Omental fat pad (tissue), 4 donors: ENCODE data around the gene EOLA1. TPM values are rescaled to one million over a fixed set of nuclear protein-coding genes. Genes with fewer than 3 reads are reported as not detected.
A peak's percentile ranks its signal among the peaks of the same experiment; 100 is the strongest.
"Not testable (repeated sequence)": the region's sequence is repeated elsewhere in the genome, so short reads cannot be mapped to it uniquely, and the experiment has no call there.

Source experiments
- ATAC-seq: fragments of 150-250 bp; one replicate; pipeline ENCODE4 v1.9.1; 2016; ENCODE audit warnings: mild to moderate bottlenecking, moderate library complexity; ENCODE audit not compliant: low FRiP score
- DNase-seq: peaks from one replicate; pipeline ENCODE4 v3.0.0-alpha.2; 2019; ENCODE audit warnings: low spot score
- CTCF ChIP-seq, 3 donors: fragments of 450-650 bp; IDR thresholded peaks; one replicate each; pipeline ENCODE4 v1.5.1; 2016 to 2017; ENCODE audit warnings: antibody characterized with exemption in 3 of 3, mild to moderate bottlenecking in 3 of 3, moderate library complexity in 2 of 3
- total RNA-seq, 4 donors: library from RNA; depleted of rRNA; stranded (reverse); fragments of >200 nt; gene quantifications; one replicate each; pipeline ENCODE4 v1.1.0, GENCODE V29; 2016

The EOLA1 gene
- total RNA-seq, 4 donors from 2014 or later = 9.0 to 30.2 (median 10.3) TPM

- no peak for TF ChIP-seq CTCF (IDR thresholded peaks at IDR 0.05)
- no peak for DNase-seq
- ATAC-seq = no peak
Measured at GRCh38 chrX:149497626-149498025, 43.2 kb upstream of the EOLA1 start.

DNA sequence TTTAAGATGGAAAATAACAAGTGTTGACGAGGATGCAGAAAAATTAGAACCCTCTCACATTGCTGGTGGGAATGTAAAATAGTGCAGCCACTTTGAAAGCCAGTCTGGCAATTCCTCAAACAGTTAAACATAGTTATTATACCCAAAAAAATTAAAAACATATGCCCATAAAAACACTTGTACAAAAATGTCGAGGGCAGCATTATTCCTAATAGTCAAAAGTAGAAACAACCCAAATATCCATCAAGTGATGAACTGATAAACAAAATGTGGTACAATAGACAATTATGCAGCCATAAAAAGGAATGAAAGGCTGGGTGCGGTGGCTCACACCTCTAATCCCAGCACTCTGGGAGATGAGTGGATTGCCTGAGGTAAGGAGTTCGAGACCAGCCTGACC is 42.0 kb upstream of the EOLA1 start:
- no peak for ATAC-seq
- no peak for TF ChIP-seq CTCF (IDR thresholded peaks at IDR 0.05)
- DNase-seq = no peak

- TF ChIP-seq CTCF (IDR thresholded peaks at IDR 0.05) = no peak
- ATAC-seq (no peak), DNase-seq (no peak)
Measured at GRCh38 chrX:149499766-149500165, 41.0 kb upstream of the EOLA1 start.

- not testable (repeated sequence) for ATAC-seq, DNase-seq
Measured at GRCh38 chrX:149502923-149503322, 37.9 kb upstream of the EOLA1 start.

GRCh38 chrX:149503446-149503845 is 37.4 kb upstream of the EOLA1 start:
- DNase-seq = not testable (repeated sequence)
- peak; percentile 16 for ATAC-seq

- DNase-seq = no peak
- no peak for TF ChIP-seq CTCF (IDR thresholded peaks at IDR 0.05)
- no peak for ATAC-seq
Measured at GRCh38 chrX:149504226-149504914, 36.4 kb upstream of the EOLA1 start.

- DNase-seq (peak; percentile 62), ATAC-seq (peak; percentile 90)
- TF ChIP-seq CTCF (IDR thresholded peaks at IDR 0.05) = no peak
Measured at GRCh38 chrX:149504915-149505651, 35.7 kb upstream of the EOLA1 start, which contains the start of gene IDS. TSS of gene IDS (minus strand) at chrX:149505306. CDS start at chrX:149505137, 169 bp downstream.

DNA sequence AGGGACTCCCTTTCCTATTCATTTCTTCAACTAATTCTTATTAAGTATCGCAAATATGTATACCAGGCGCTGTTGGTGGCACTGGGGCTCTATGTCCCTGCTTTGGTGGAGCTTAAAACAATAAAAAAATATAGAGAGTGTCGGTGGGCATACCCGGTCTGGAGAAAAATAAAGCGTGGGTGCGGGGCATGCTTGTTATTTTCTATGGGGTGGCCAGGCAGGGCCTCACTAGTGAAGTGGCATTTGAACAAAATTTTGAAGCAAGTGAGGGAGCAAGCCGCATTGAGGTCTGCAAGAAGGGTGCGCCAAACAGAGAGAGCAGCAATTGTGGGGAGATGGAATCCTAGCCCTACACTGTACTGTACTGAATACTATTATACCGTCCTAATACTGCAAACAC is 35.1 kb upstream of the EOLA1 start:
- DNase-seq = no peak
- TF ChIP-seq CTCF (IDR thresholded peaks at IDR 0.05) = no peak
- no peak for ATAC-seq
